Measurements from ENCODE around the gene SPATA18. TPM values are rescaled to one million over a fixed set of nuclear protein-coding genes. Genes with fewer than 3 reads are reported as not detected.

SPATA18 gene
- total RNA-seq, 1 experiment from 2014 or later, result 0.13 TPM

DNA sequence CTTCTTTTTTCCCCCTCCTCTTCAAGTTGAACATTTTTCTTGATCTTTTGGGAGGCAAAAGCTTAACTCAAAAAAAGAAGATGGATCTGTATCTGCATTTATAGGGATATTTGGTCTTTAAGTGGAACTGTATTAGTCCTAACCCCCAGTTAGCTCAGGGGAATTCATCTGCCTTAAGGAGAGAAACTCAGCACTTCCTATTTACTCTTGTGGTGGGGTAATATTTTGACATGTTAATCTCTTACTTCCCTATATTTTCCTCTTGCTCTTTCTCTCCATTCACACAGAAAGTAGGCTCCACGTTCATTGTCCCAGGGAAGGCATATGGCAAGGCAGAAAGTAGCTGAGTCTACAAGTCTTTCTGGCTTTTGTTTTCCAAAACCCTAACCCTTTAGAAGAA is 36.2 kb upstream of the SPATA18 start:
- no peaks in the 10 kb centered on the region for H3K9me2 ChIP-seq (ENCODE audit: insufficient read depth)
- no peaks in the 10 kb centered on the region; the same call in 1 of the 2 replicates for H3K4me1 ChIP-seq (replicated peaks; ENCODE audit: insufficient read depth)
- no peak overlapping the region for H3K4me3 ChIP-seq
- H3K27me3 ChIP-seq (ENCODE audit: insufficient read depth, low read depth), result no peaks in the 10 kb centered on the region
- no TSS peak for BruUV-seq (replicated peaks)
- H4K20me1 ChIP-seq (ENCODE audit: insufficient read depth), result no peaks in the 10 kb centered on the region
- DNase-seq, result no peak
- no peaks in the 10 kb centered on the region for H3K36me3 ChIP-seq (ENCODE audit: low read depth)
- no peaks in the 10 kb centered on the region for H3K9me3 ChIP-seq (ENCODE audit: insufficient read depth, low read depth)
- H3K4me2 ChIP-seq, result no peak overlapping the region
- H2AFZ ChIP-seq, result no peak overlapping the region
- ChIA-PET POLR2A (ENCODE audit: unreplicated experiment) (no interaction called here), CTCF (no interaction called here)
- H3K79me2 ChIP-seq (ENCODE audit: low read depth), result no peaks in the 10 kb centered on the region
- no peak for TF ChIP-seq EZH2 (IDR thresholded peaks at IDR 0.05; ENCODE audit: low read depth)
- TF ChIP-seq, protein P1, sequence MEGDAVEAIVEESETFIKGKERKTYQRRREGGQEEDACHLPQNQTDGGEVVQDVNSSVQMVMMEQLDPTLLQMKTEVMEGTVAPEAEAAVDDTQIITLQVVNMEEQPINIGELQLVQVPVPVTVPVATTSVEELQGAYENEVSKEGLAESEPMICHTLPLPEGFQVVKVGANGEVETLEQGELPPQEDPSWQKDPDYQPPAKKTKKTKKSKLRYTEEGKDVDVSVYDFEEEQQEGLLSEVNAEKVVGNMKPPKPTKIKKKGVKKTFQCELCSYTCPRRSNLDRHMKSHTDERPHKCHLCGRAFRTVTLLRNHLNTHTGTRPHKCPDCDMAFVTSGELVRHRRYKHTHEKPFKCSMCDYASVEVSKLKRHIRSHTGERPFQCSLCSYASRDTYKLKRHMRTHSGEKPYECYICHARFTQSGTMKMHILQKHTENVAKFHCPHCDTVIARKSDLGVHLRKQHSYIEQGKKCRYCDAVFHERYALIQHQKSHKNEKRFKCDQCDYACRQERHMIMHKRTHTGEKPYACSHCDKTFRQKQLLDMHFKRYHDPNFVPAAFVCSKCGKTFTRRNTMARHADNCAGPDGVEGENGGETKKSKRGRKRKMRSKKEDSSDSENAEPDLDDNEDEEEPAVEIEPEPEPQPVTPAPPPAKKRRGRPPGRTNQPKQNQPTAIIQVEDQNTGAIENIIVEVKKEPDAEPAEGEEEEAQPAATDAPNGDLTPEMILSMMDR (conservative IDR thresholded peaks at IDR 0.05), result no peak
- no peak overlapping the region for H3K27ac ChIP-seq
- intact Hi-C loops (cut with micrococcal nuclease; ENCODE audit: unreplicated experiment), result no loop called here
- no peaks in the 10 kb centered on the region for H3F3A ChIP-seq (ENCODE audit: insufficient read depth, low read depth)

DNA sequence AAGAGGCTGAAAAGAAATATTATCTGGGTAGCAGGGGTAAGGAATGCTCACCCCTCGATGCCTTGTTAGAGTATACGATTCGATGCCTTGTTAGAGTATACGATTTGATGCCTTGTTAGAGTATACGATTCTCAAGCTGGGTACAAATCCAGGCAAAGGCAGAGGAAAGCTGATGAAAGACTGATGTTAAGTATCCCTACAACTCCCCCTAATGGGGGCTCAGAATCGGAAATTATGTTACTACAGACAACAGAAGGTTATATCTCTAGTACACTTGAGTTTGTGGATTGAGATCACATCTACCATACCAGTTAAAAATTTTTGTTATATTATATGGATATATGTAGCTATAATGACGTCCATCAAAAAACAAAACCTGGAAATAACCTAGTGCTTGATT is 35.7 kb upstream of the SPATA18 start:
- Histone ChIP-seq H3K9me2 (ENCODE audit: insufficient read depth) (no peaks in the 10 kb centered on the region), H3K27me3 (ENCODE audit: insufficient read depth, low read depth) (no peaks in the 10 kb centered on the region), H3K4me3 (no peak overlapping the region), H3K79me2 (ENCODE audit: low read depth) (no peaks in the 10 kb centered on the region), H3K4me2 (no peak overlapping the region), H3K4me1 (replicated peaks; ENCODE audit: insufficient read depth) (no peaks in the 10 kb centered on the region; the same call in 1 of the 2 replicates), H4K20me1 (ENCODE audit: insufficient read depth) (no peaks in the 10 kb centered on the region), H2AFZ (no peak overlapping the region), H3F3A (ENCODE audit: insufficient read depth, low read depth) (no peaks in the 10 kb centered on the region), H3K36me3 (ENCODE audit: low read depth) (no peaks in the 10 kb centered on the region), H3K27ac (no peak overlapping the region), H3K9me3 (ENCODE audit: insufficient read depth, low read depth) (no peaks in the 10 kb centered on the region)
- DNase-seq, result no peak
- ChIA-PET CTCF (no interaction called here), POLR2A (ENCODE audit: unreplicated experiment) (no interaction called here)
- intact Hi-C loops (cut with micrococcal nuclease; ENCODE audit: unreplicated experiment), result no loop called here
- no TSS peak for BruUV-seq (replicated peaks)
- TF ChIP-seq, protein P1 (conservative IDR thresholded peaks at IDR 0.05), result no peak
- TF ChIP-seq EZH2 (IDR thresholded peaks at IDR 0.05; ENCODE audit: low read depth), result no peak

DNA sequence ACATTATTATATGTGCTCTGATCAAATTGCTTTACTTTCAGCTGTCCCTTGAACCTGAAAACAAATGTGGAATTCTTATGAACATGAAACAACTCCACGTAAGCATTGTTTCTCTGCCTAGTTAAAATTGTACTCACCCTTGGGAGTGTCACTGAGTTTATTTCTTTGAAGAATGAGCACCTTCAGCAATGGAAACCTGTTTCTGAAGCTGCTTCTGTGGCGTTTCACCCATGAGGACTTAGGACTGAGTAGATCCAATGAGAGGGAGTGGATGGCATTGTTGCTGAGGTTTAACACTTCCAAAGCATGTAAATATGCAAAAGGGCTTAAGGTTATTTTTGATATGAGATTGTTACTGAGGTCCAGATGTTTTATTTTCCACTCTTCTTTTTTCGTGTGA is 34.1 kb upstream of the SPATA18 start:
- H2AFZ ChIP-seq, result no peak overlapping the region
- no peaks in the 10 kb centered on the region for H3K79me2 ChIP-seq (ENCODE audit: low read depth)
- H3K9me2 ChIP-seq (ENCODE audit: insufficient read depth), result no peaks in the 10 kb centered on the region
- no peaks in the 10 kb centered on the region for H3K9me3 ChIP-seq (ENCODE audit: insufficient read depth, low read depth)
- CTCF ChIA-PET, result interaction anchor here (0.6 kb wide), 1 partner anchor 122 kb away, joined by 14 read pairs; no protein-coding TSS in a partner anchor
- H3F3A ChIP-seq (ENCODE audit: insufficient read depth, low read depth), result no peaks in the 10 kb centered on the region
- no peaks in the 10 kb centered on the region for H4K20me1 ChIP-seq (ENCODE audit: insufficient read depth)
- no peak overlapping the region for H3K4me2 ChIP-seq
- POLR2A ChIA-PET (ENCODE audit: unreplicated experiment), result no interaction called here
- no peaks in the 10 kb centered on the region for H3K36me3 ChIP-seq (ENCODE audit: low read depth)
- intact Hi-C loops (cut with micrococcal nuclease; ENCODE audit: unreplicated experiment), result no loop called here
- no peak overlapping the region for H3K4me3 ChIP-seq
- TF ChIP-seq, protein P1 (conservative IDR thresholded peaks at IDR 0.05), result no peak
- no peak for TF ChIP-seq EZH2 (IDR thresholded peaks at IDR 0.05; ENCODE audit: low read depth)
- BruUV-seq (replicated peaks), result no TSS peak
- no peaks in the 10 kb centered on the region; the same call in 1 of the 2 replicates for H3K4me1 ChIP-seq (replicated peaks; ENCODE audit: insufficient read depth)
- DNase-seq, result no peak
- no peaks in the 10 kb centered on the region for H3K27me3 ChIP-seq (ENCODE audit: insufficient read depth, low read depth)
- no peak overlapping the region for H3K27ac ChIP-seq

Measured in PC-9 (cell line).